ENCODE results near the gene S100PBP. TPM values are rescaled to one million over a fixed set of nuclear protein-coding genes. Genes with fewer than 3 reads are reported as not detected.
A peak's percentile ranks its signal among the peaks of the same experiment; 100 is the strongest.

Gene S100PBP
- total RNA-seq, 1 donor from 2014 or later: 40.1 TPM

DNA sequence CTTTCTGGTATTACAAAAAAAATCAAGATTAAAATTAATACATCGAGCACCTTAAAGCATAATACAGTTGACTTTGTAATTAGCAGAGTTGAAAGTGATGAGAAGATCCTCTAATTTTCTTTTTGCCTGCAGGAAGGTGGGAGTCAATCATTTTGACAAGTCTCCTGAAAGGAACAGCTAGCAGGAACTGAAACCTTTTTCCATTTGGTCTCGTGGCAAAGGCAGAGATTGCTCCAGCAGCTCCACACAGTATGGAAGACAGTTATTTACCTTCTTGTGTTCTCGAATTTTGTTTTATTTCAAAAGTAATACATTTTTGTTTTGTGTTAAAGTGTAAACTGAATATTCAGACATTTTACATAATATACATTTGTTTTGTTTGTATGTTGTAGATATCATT lies 7.7 kb downstream of the S100PBP start:
- H3K36me3 Mint-ChIP-seq (ENCODE audit: unreplicated experiment): no peaks in the 10 kb centered on the region
- no peak for DNase-seq
- no peaks in the 10 kb centered on the region for H3K4me1 Mint-ChIP-seq (ENCODE audit: low read depth, unreplicated experiment)
- peaks cover 1% of the 10 kb centered on the region for H3K9me3 Mint-ChIP-seq (ENCODE audit: unreplicated experiment)
- peaks cover 3% of the 10 kb centered on the region for H3K27me3 Mint-ChIP-seq (ENCODE audit: unreplicated experiment)
- no peak overlapping the region for H3K27ac Mint-ChIP-seq (ENCODE audit: unreplicated experiment)
- no peak overlapping the region for H3K4me3 Mint-ChIP-seq (ENCODE audit: unreplicated experiment)
- TF ChIP-seq, protein P1, sequence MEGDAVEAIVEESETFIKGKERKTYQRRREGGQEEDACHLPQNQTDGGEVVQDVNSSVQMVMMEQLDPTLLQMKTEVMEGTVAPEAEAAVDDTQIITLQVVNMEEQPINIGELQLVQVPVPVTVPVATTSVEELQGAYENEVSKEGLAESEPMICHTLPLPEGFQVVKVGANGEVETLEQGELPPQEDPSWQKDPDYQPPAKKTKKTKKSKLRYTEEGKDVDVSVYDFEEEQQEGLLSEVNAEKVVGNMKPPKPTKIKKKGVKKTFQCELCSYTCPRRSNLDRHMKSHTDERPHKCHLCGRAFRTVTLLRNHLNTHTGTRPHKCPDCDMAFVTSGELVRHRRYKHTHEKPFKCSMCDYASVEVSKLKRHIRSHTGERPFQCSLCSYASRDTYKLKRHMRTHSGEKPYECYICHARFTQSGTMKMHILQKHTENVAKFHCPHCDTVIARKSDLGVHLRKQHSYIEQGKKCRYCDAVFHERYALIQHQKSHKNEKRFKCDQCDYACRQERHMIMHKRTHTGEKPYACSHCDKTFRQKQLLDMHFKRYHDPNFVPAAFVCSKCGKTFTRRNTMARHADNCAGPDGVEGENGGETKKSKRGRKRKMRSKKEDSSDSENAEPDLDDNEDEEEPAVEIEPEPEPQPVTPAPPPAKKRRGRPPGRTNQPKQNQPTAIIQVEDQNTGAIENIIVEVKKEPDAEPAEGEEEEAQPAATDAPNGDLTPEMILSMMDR (IDR thresholded peaks at IDR 0.05; ENCODE audit: partially characterized antibody, unreplicated experiment): no peak

DNA sequence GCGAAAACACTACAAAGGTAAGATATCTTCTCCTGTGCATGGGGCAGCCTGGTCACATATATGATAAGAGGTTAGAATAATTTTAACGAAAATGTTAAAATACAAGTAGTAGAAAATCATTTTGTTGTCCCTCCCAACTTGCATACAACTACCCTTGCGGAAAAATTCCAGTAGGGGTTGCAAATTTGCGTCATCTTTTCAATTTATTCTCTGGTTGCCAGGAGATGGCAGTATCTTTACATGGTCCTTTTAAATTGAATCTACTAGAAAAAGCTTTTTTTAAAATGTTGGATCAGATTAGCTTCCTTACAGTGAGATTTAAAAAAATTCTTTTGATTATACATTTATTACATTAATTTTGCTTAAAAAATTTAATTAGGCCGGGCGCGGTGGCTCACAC lies 10.9 kb downstream of the S100PBP start:
- TF ChIP-seq, protein P1 (IDR thresholded peaks at IDR 0.05; ENCODE audit: partially characterized antibody, unreplicated experiment): peak; percentile 20
- Mint-ChIP-seq H3K27me3 (ENCODE audit: unreplicated experiment) (peaks cover 1% of the 10 kb centered on the region), H3K4me3 (ENCODE audit: unreplicated experiment) (no peak overlapping the region), H3K4me1 (ENCODE audit: low read depth, unreplicated experiment) (peaks cover 5% of the 10 kb centered on the region), H3K36me3 (ENCODE audit: unreplicated experiment) (no peaks in the 10 kb centered on the region), H3K9me3 (ENCODE audit: unreplicated experiment) (peaks cover 1% of the 10 kb centered on the region), H3K27ac (ENCODE audit: unreplicated experiment) (no peak overlapping the region)
- no peak for DNase-seq

DNA sequence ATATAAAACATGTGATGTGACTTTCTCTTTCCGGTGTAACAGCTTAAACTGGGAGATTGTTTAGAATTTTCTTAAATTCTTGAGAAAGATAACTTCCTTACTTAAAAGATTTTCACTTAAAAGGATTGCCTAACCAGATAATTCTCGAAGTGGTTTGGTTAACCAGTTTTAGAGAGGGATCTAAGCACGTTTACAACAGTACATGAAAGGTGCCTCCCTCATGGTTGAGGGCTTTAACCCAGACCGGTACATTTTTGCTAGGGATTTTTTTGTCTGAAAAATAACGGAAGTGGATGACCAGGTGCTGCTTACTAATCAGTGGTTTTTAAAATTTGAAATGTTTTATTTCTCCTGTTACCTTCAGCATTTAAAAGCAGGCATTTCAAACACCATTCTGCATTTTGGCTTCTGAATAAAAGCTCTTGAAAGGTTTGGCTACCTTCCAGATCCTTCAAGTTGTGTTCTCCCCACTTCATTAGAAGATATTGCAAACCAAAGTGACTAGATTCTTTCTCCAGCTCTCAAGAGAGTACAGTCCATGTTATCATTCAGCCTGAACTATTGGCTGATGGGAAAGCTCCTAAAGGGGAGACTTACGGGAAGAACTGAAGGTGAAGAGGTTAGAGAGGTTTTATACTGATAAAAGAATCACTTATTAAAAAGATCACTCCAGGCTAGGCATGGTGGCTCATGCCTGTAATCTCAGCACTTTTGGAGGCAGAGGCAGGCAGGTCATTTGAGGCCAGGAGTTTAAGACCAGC lies 12.8 kb downstream of the S100PBP start:
- no peaks in the 10 kb centered on the region for H3K36me3 Mint-ChIP-seq (ENCODE audit: unreplicated experiment)
- no peak for DNase-seq
- no peak overlapping the region for H3K4me3 Mint-ChIP-seq (ENCODE audit: unreplicated experiment)
- peaks cover 5% of the 10 kb centered on the region for H3K4me1 Mint-ChIP-seq (ENCODE audit: low read depth, unreplicated experiment)
- TF ChIP-seq, protein P1 (IDR thresholded peaks at IDR 0.05; ENCODE audit: partially characterized antibody, unreplicated experiment): no peak
- H3K27ac Mint-ChIP-seq (ENCODE audit: unreplicated experiment): no peak overlapping the region
- H3K27me3 Mint-ChIP-seq (ENCODE audit: unreplicated experiment): no peaks in the 10 kb centered on the region
- peaks cover 1% of the 10 kb centered on the region for H3K9me3 Mint-ChIP-seq (ENCODE audit: unreplicated experiment)

DNA sequence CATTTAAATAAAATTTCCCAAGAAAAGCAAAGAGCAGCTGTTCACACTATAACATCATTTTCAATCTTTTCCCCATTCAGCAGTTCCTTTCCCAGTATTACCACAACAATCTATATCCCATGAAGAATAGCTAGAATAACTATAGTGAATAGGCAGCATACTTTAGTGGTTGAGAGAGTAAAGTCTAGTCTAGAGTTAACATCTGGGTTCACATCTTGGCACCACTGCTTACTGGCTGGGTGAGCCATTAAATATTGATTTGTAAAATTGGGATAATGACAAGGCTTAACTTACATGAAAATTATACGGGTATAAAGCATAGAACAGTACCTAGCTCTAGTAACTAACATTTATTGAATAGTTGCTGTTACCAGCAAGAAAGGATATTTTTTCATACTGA lies 14.4 kb downstream of the S100PBP start:
- no peaks in the 10 kb centered on the region for H3K27me3 Mint-ChIP-seq (ENCODE audit: unreplicated experiment)
- H3K4me3 Mint-ChIP-seq (ENCODE audit: unreplicated experiment): no peak overlapping the region
- no peak for DNase-seq
- H3K4me1 Mint-ChIP-seq (ENCODE audit: low read depth, unreplicated experiment): peaks cover 5% of the 10 kb centered on the region
- H3K36me3 Mint-ChIP-seq (ENCODE audit: unreplicated experiment): no peaks in the 10 kb centered on the region
- peaks cover 1% of the 10 kb centered on the region for H3K9me3 Mint-ChIP-seq (ENCODE audit: unreplicated experiment)
- H3K27ac Mint-ChIP-seq (ENCODE audit: unreplicated experiment): no peak overlapping the region
- TF ChIP-seq, protein P1 (IDR thresholded peaks at IDR 0.05; ENCODE audit: partially characterized antibody, unreplicated experiment): no peak

DNA sequence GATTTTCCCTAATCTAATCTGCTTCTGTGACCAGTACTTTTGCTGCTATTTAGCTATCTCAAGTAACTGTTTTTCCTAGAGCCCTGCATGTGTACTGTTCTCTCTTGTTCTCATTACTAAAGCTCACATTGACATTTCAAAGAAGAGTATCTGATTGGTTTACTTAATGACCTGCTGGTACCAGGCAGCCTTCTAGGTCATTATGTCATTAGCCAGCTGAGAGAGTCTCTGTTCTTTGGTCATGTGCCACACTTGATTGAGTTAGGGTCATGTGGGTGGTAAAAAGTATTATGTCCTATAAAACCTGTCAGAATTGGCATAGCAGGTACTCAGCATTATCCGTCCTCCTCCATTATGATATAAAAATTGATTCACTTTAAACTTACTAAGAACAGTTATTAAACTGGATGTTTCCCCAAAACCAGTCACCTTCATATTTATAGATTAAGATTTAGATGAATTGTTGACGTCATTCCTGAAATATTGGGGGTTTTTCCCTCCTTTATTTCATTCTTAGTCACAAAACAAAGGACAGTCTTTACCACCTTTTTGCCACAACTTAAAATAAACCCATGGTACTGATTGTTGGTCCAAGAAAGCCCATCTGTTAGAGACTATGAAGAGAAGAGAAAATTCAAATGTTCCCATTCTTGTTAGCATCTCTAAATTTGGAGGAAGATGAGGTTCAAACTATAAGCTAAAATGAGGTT lies 31.1 kb downstream of the S100PBP start:
- no peaks in the 10 kb centered on the region for H3K36me3 Mint-ChIP-seq (ENCODE audit: unreplicated experiment)
- DNase-seq: no peak
- no peaks in the 10 kb centered on the region for H3K27me3 Mint-ChIP-seq (ENCODE audit: unreplicated experiment)
- no peaks in the 10 kb centered on the region for H3K9me3 Mint-ChIP-seq (ENCODE audit: unreplicated experiment)
- TF ChIP-seq, protein P1 (IDR thresholded peaks at IDR 0.05; ENCODE audit: partially characterized antibody, unreplicated experiment): no peak
- H3K4me1 Mint-ChIP-seq (ENCODE audit: low read depth, unreplicated experiment): no peaks in the 10 kb centered on the region
- H3K4me3 Mint-ChIP-seq (ENCODE audit: unreplicated experiment): no peak overlapping the region
- peak overlapping the region; percentile 83 for H3K27ac Mint-ChIP-seq (ENCODE audit: unreplicated experiment)

All from glutamatergic neuron (in vitro differentiated cells).